Fibroblast of lung (primary cell): ENCODE data around the gene TBC1D22A. TPM values are rescaled to one million over a fixed set of nuclear protein-coding genes. Genes with fewer than 3 reads are reported as not detected.

Source experiments
- DNase-seq, 2 donors: peaks; one replicate each; pipeline versions ENCODE4 v3.0.0 to v3.0.0-alpha.2; 2010; ENCODE audit warnings: low read depth in 2 of 2
- H2AFZ ChIP-seq: 2 replicates; pipeline ENCODE4 v1.5.1; 2012; ENCODE audit warnings: low read length, control low read depth, inconsistent platforms
- H3K27ac ChIP-seq: 2 replicates; pipeline ENCODE4 v1.5.1; 2011; ENCODE audit warnings: low read length, control low read depth; ENCODE audit not compliant: insufficient read depth
- H3K27me3 ChIP-seq: 2 replicates; pipeline ENCODE4 v1.5.1; 2011; ENCODE audit warnings: mild to moderate bottlenecking, low read length; ENCODE audit not compliant: control insufficient read depth, insufficient read depth
- H3K36me3 ChIP-seq: 2 replicates; pipeline ENCODE4 v1.5.1; 2011; ENCODE audit warnings: low read length; ENCODE audit not compliant: control insufficient read depth, insufficient read depth
- H3K4me1 ChIP-seq: 2 replicates; pipeline ENCODE4 v1.5.1; 2011; ENCODE audit warnings: low read length; ENCODE audit not compliant: control insufficient read depth, insufficient read depth; ENCODE audit errors: extremely low read depth
- H3K4me2 ChIP-seq: 2 replicates; pipeline ENCODE4 v1.5.1; 2011; ENCODE audit warnings: low read length, control low read depth; ENCODE audit not compliant: insufficient read depth; ENCODE audit errors: extremely low read depth
- H3K4me3 ChIP-seq, 4 experiments: fragments of 200-600 bp in 1 of 4; sonication (generic) in 1 of 4; replicated peaks in 1 of 4; 2 replicates each; pipeline ENCODE4 v1.5.1; 2011 to 2016; ENCODE audit warnings: low read length in 4 of 4, low read depth in 3 of 4, mild to moderate bottlenecking in 3 of 4, control low read depth in 2 of 4, inconsistent platforms in 1 of 4, mixed read lengths in 1 of 4; ENCODE audit not compliant: insufficient read depth in 1 of 4; ENCODE audit errors: control extremely low read depth in 1 of 4
- H3K79me2 ChIP-seq: 2 replicates; pipeline ENCODE4 v1.5.1; 2012; ENCODE audit warnings: mild to moderate bottlenecking, low read length, inconsistent platforms; ENCODE audit not compliant: control insufficient read depth, insufficient read depth
- H3K9ac ChIP-seq: 2 replicates; pipeline ENCODE4 v1.5.1; 2011; ENCODE audit warnings: mild to moderate bottlenecking, low read length, control low read depth; ENCODE audit not compliant: insufficient read depth
- H3K9me3 ChIP-seq: 2 replicates; pipeline ENCODE4 v1.5.1; 2012; ENCODE audit warnings: low read depth, low read length; ENCODE audit not compliant: control insufficient read depth, insufficient read depth
- H4K20me1 ChIP-seq: 2 replicates; pipeline ENCODE4 v1.5.1; 2011; ENCODE audit warnings: low read length; ENCODE audit not compliant: control insufficient read depth, insufficient read depth; ENCODE audit errors: extremely low read depth
- CTCF ChIP-seq, 2 donors: IDR thresholded peaks in 1 of 2; conservative IDR thresholded peaks in 1 of 2; 1 replicate in 1 of 2; 2 replicates in 1 of 2; pipeline ENCODE4 v1.5.1; 2011 to 2012; ENCODE audit warnings: low read length in 2 of 2, control low read depth in 1 of 2, inconsistent platforms in 1 of 2, low read depth in 1 of 2, mild to moderate bottlenecking in 1 of 2
- EZH2 ChIP-seq: IDR thresholded peaks from 2 replicates; pipeline ENCODE4 v1.5.1; 2012; ENCODE audit warnings: low read length, control low read depth, mild to moderate bottlenecking; ENCODE audit errors: missing control alignments
- polyA plus RNA-seq, 2 donors: library from polyadenylated mRNA; depleted of rRNA in 1 of 2; stranded (reverse) in 1 of 2; unstranded in 1 of 2; fragments of >200 nt; gene quantifications; 2 replicates each; pipeline ENCODE4 v1.2.1, GENCODE V29; 2011 to 2012; ENCODE audit warnings: missing spikeins in 1 of 2
- total RNA-seq: library from RNA; depleted of rRNA; stranded (reverse); fragments of >200 nt; gene quantifications from 2 replicates; pipeline ENCODE4 v1.2.1, GENCODE V29; 2014

The TBC1D22A gene
- total and polyA plus RNA-seq, 2 donors (not counting 1 experiment from before 2014, with no cell fraction given): 11.6 to 17.6 TPM

DNA sequence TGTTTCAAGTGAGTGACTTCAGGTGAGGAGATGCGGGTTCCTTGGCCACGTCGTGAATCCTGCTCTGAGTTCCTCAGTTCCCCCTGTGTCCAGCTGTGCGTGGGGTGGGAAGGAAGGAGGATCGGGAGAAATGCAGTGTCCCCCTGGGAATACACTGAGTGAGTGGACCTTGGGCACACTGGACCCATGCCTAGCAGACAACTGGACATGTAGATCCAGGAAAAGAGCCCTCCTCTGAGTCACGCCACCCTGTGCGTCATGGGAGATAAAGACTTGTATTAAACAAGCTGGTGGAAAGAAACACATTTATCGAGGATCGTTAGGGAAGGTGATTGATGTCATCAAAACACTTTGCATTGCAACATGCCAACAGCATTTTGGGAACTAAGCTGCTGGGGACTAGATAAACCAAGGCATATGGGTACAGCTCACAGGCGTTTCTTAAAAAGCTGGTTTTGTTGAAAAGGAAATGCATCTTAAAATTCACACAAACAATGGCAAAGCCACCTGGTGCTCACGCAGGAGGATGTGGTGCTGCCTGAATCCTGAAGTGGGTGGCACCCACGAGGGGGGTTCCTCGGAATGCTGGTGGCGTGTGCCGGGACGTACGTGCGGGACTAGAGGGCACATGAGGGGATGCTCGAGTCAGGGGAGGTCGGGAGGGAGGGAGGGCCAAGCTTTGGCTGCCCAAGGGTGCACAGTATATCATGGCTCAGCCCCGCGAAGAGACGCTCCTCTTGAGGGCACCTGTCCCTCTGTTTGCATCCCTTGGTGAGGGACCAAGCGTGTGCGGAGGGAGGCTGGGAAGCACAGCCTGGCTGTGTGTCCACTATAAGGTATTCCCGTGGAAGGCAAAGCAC is 303.5 kb downstream of the TBC1D22A start:
- Histone ChIP-seq H3K9me3 (no peaks in the 10 kb centered on the region), H3K79me2 (no peaks in the 10 kb centered on the region), H3K4me3 (no peak overlapping the region), H3K9ac (no peak overlapping the region), H3K4me2 (no peak overlapping the region), H3K4me1 (no peaks in the 10 kb centered on the region), H3K27ac (no peak overlapping the region), H2AFZ (no peak overlapping the region), H3K27me3 (no peaks in the 10 kb centered on the region), H4K20me1 (no peaks in the 10 kb centered on the region), H3K36me3 (no peaks in the 10 kb centered on the region)
- TF ChIP-seq CTCF (conservative IDR thresholded peaks at IDR 0.05 in 1 of 2, IDR thresholded peaks at IDR 0.05 in 1 of 2; ENCODE audit: low read depth in 1 of 2, low read length in 2 of 2) (no peak), EZH2 (no peak)
- DNase-seq: peak; percentile 30 to 66

DNA sequence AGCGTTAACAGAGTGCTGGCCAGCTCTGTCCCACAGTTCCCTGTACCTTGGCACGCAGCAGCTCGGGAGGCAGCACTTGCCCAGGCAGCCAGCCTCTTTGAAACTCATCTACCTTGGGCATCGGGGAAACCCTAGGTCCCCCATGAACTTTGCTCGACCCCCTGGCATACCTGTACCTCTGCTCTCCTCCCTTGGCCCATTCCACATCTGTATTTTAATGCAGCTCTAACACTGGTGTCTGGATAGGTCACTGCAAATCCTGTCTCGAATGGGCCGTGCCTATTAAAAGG is 304.1 kb downstream of the TBC1D22A start:
- no peaks in the 10 kb centered on the region for H3K4me1 ChIP-seq
- no peak overlapping the region for H2AFZ ChIP-seq
- no peaks in the 10 kb centered on the region for H3K79me2 ChIP-seq
- DNase-seq: no peak
- H3K36me3 ChIP-seq: no peaks in the 10 kb centered on the region
- no peak overlapping the region for H3K9ac ChIP-seq
- no peak overlapping the region for H3K27ac ChIP-seq
- no peak for TF ChIP-seq CTCF (conservative IDR thresholded peaks at IDR 0.05 in 1 of 2, IDR thresholded peaks at IDR 0.05 in 1 of 2; ENCODE audit: low read depth in 1 of 2, low read length in 2 of 2)
- no peak for TF ChIP-seq EZH2
- H3K27me3 ChIP-seq: no peaks in the 10 kb centered on the region
- no peaks in the 10 kb centered on the region for H4K20me1 ChIP-seq
- H3K9me3 ChIP-seq: no peaks in the 10 kb centered on the region
- no peak overlapping the region for H3K4me2 ChIP-seq
- no peak overlapping the region for H3K4me3 ChIP-seq

DNA sequence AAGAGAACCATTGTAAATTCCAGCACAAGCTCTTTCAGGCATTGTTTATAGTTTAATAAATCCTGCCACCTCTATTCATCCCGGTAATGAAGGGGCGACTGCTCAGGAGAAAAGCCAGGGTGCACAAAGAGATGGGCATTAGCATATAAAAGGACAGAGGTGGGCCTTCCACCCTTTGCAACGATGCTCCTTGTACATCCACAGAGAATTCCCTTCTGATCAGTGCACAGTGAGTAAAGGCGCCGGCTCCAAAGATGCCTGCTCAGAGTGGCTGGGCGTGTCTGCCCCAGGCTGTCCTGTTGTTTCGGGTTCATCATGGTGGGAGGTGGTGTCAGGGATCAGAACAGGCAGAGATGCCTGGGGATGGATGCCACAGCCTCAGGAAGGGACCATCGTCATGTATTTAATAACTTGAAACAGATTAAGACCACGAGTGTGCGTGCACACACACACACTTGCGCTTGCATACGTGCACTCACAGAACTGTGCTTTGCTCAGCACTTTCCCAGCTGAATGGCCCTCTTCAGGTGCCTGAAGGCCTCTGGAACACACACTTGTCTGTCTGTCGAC is 305.0 kb downstream of the TBC1D22A start:
- H4K20me1 ChIP-seq: no peaks in the 10 kb centered on the region
- no peaks in the 10 kb centered on the region for H3K27me3 ChIP-seq
- no peaks in the 10 kb centered on the region for H3K79me2 ChIP-seq
- H3K9me3 ChIP-seq: no peaks in the 10 kb centered on the region
- no peaks in the 10 kb centered on the region for H3K4me1 ChIP-seq
- H3K27ac ChIP-seq: no peak overlapping the region
- no peak overlapping the region for H3K4me3 ChIP-seq
- H3K36me3 ChIP-seq: no peaks in the 10 kb centered on the region
- no peak overlapping the region for H3K4me2 ChIP-seq
- H2AFZ ChIP-seq: no peak overlapping the region
- DNase-seq: no peak
- TF ChIP-seq CTCF (conservative IDR thresholded peaks at IDR 0.05 in 1 of 2, IDR thresholded peaks at IDR 0.05 in 1 of 2; ENCODE audit: low read depth in 1 of 2, low read length in 2 of 2) (no peak), EZH2 (no peak)
- no peak overlapping the region for H3K9ac ChIP-seq
